DND-41 (cell line): ENCODE results near the gene P2RY13.
A peak's percentile ranks its signal among the peaks of the same experiment; 100 is the strongest.

Experiments used
- ATAC-seq: fragments of 200-7000 bp; cut with Tn5 transposase; 3 replicates; pipeline ENCODE4 v1.9.1; 2021; ENCODE audit warnings: low read depth; ENCODE audit not compliant: insufficient read depth
- DNase-seq: peaks from one replicate; pipeline ENCODE4 v3.0.0-alpha.2; 2020
- H2AFZ ChIP-seq: 2 replicates; pipeline ENCODE4 v1.6.0; 2012; ENCODE audit warnings: low read depth, low read length
- H3K27ac ChIP-seq: 2 replicates; pipeline ENCODE4 v1.5.1; 2012; ENCODE audit warnings: low read length, inconsistent platforms
- H3K27me3 ChIP-seq: fragments of 200-600 bp; sonication (generic); 2 replicates; pipeline ENCODE4 v1.6.0; 2012; ENCODE audit warnings: low read length, mild to moderate bottlenecking, inconsistent platforms; ENCODE audit not compliant: insufficient read depth, poor library complexity
- H3K36me3 ChIP-seq: 2 replicates; pipeline ENCODE4 v1.5.1; 2012; ENCODE audit warnings: low read length, inconsistent platforms; ENCODE audit not compliant: insufficient read depth
- H3K4me1 ChIP-seq: 2 replicates; pipeline ENCODE4 v1.5.1; 2012; ENCODE audit warnings: mild to moderate bottlenecking, low read length; ENCODE audit not compliant: insufficient read depth
- H3K4me2 ChIP-seq: 2 replicates; pipeline ENCODE4 v1.6.0; 2012; ENCODE audit warnings: mild to moderate bottlenecking, moderate library complexity, low read length, inconsistent platforms; ENCODE audit not compliant: insufficient read depth
- H3K4me3 ChIP-seq, 2 experiments: fragments of 200-600 bp in 1 of 2; shearing (Covaris generic) in 1 of 2; 2 replicates each; pipeline ENCODE4 v1.5.1; 2012 to 2016; ENCODE audit warnings: inconsistent platforms in 2 of 2, low read length in 2 of 2, mild to moderate bottlenecking in 2 of 2, low read depth in 1 of 2, moderate library complexity in 1 of 2
- H3K79me2 ChIP-seq: 2 replicates; pipeline ENCODE4 v1.6.0; 2012; ENCODE audit warnings: low read length, inconsistent platforms; ENCODE audit not compliant: insufficient read depth
- H3K9ac ChIP-seq: 2 replicates; pipeline ENCODE4 v1.6.0; 2012; ENCODE audit warnings: low read depth, mild to moderate bottlenecking, inconsistent platforms, low read length, moderate library complexity
- H3K9me3 ChIP-seq: 2 replicates; pipeline ENCODE4 v1.5.1; 2012; ENCODE audit warnings: low read length, moderate library complexity, mild to moderate bottlenecking, inconsistent platforms; ENCODE audit not compliant: insufficient read depth, severe bottlenecking
- H4K20me1 ChIP-seq: 2 replicates; pipeline ENCODE4 v1.6.0; 2012; ENCODE audit warnings: low read length; ENCODE audit not compliant: insufficient read depth
- EZH2 ChIP-seq: IDR thresholded peaks from 3 replicates; pipeline ENCODE4 v1.6.1; 2012; ENCODE audit warnings: borderline replicate concordance, low read depth, mild to moderate bottlenecking, moderate library complexity, low read length, inconsistent platforms; ENCODE audit not compliant: severe bottlenecking
- TF ChIP-seq, protein P1 (sequence below): IDR thresholded peaks from 2 replicates; pipeline ENCODE4 v1.5.1; 2012; ENCODE audit warnings: borderline replicate concordance, low read length, moderate library complexity, mild to moderate bottlenecking; ENCODE audit not compliant: poor library complexity, severe bottlenecking; ENCODE audit errors: extremely low read depth

Gene P2RY13

DNA sequence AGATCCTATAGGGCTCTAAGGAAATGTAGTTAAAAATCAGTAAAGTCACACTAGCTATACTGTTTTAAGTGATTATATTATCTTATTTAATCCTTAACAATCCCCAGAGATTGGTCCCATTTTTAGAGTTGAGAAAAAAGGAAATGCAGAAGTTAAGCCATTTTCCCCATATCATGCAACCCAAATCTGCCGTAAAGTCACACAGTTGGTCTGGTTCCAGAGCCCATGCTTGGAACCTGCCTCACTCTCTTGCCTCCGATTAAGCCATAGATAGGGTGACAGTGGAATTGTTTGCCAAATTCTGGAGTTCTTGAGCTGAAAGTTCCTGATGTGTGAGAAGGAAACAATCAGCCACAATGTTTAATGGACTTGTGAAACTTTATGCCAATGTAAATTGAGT is 2.3 kb upstream of the P2RY13 start:
- Histone ChIP-seq H3K4me1 (no peaks in the 10 kb centered on the region), H3K4me3 (no peak overlapping the region)
- no peak for DNase-seq

DNA sequence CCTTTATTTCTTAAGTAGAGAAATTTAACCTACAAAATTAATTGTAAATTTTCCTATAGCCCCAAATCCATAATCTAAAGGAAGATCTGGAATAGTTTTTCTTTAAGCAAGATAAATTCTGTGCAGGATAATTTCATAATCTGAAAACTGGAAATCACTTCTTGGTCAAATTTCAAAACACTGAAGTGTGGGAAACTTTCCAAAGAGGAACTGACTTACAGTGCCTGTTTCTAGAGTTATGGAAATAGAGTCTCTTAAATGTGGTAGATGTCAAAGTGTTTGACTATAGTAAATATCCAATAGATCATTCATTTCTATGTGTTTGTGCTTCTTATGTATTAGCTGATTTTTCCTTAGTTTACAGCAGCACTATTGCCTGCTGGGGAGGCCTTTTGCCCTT is 1.6 kb upstream of the P2RY13 start:
- DNase-seq (no peak), ATAC-seq (no peak)
- H3K4me3 ChIP-seq = no peak overlapping the region
- no peaks in the 10 kb centered on the region for H3K27me3 ChIP-seq
- H4K20me1 ChIP-seq = no peaks in the 10 kb centered on the region
- no peak overlapping the region for H3K9ac ChIP-seq
- no peaks in the 10 kb centered on the region for H3K9me3 ChIP-seq
- H2AFZ ChIP-seq = no peak overlapping the region
- H3K79me2 ChIP-seq = no peaks in the 10 kb centered on the region
- H3K27ac ChIP-seq = no peak overlapping the region
- TF ChIP-seq, protein P1, sequence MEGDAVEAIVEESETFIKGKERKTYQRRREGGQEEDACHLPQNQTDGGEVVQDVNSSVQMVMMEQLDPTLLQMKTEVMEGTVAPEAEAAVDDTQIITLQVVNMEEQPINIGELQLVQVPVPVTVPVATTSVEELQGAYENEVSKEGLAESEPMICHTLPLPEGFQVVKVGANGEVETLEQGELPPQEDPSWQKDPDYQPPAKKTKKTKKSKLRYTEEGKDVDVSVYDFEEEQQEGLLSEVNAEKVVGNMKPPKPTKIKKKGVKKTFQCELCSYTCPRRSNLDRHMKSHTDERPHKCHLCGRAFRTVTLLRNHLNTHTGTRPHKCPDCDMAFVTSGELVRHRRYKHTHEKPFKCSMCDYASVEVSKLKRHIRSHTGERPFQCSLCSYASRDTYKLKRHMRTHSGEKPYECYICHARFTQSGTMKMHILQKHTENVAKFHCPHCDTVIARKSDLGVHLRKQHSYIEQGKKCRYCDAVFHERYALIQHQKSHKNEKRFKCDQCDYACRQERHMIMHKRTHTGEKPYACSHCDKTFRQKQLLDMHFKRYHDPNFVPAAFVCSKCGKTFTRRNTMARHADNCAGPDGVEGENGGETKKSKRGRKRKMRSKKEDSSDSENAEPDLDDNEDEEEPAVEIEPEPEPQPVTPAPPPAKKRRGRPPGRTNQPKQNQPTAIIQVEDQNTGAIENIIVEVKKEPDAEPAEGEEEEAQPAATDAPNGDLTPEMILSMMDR = no peak
- TF ChIP-seq EZH2 = no peak
- no peaks in the 10 kb centered on the region for H3K36me3 ChIP-seq
- no peaks in the 10 kb centered on the region for H3K4me1 ChIP-seq
- no peak overlapping the region for H3K4me2 ChIP-seq

More for the DNA sequence above, 2.3 kb upstream of the P2RY13 start:
- H4K20me1 ChIP-seq = no peaks in the 10 kb centered on the region
- no peak for ATAC-seq
- no peaks in the 10 kb centered on the region for H3K9me3 ChIP-seq
- no peaks in the 10 kb centered on the region for H3K79me2 ChIP-seq
- H3K27ac ChIP-seq = no peak overlapping the region
- H3K4me2 ChIP-seq = no peak overlapping the region
- no peak overlapping the region for H3K9ac ChIP-seq
- TF ChIP-seq, protein P1 = no peak
- no peak for TF ChIP-seq EZH2
- H3K27me3 ChIP-seq = no peaks in the 10 kb centered on the region
- H3K36me3 ChIP-seq = no peaks in the 10 kb centered on the region
- H2AFZ ChIP-seq = no peak overlapping the region

DNA sequence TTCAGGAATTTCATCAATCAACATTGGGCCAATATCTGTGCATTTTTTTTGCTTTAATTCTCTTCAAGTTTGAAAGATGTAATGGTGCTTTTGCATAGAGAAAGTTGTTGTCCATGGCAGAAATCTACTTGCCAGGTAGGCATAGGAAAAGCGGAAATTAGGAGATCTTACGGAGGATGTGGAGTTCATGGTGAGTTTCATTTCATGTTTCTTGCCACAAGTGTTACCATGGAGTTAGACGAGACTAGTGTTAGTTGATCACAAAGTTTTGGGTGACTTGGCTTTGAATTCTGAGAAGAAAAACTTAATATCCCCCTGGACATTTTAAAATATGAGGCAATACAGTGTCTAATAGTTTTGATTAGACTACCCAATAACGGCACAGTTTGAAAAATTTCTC is 1.0 kb upstream of the P2RY13 start:
- TF ChIP-seq, protein P1 = no peak
- no peak for TF ChIP-seq EZH2
- H3K4me2 ChIP-seq = no peak overlapping the region
- H2AFZ ChIP-seq = no peak overlapping the region
- no peaks in the 10 kb centered on the region for H3K9me3 ChIP-seq
- no peaks in the 10 kb centered on the region for H3K27me3 ChIP-seq
- H3K4me1 ChIP-seq = no peaks in the 10 kb centered on the region
- no peaks in the 10 kb centered on the region for H4K20me1 ChIP-seq
- no peak overlapping the region for H3K27ac ChIP-seq
- ATAC-seq (no peak), DNase-seq (no peak)
- H3K4me3 ChIP-seq = no peak overlapping the region
- H3K79me2 ChIP-seq = no peaks in the 10 kb centered on the region
- no peaks in the 10 kb centered on the region for H3K36me3 ChIP-seq
- no peak overlapping the region for H3K9ac ChIP-seq

DNA sequence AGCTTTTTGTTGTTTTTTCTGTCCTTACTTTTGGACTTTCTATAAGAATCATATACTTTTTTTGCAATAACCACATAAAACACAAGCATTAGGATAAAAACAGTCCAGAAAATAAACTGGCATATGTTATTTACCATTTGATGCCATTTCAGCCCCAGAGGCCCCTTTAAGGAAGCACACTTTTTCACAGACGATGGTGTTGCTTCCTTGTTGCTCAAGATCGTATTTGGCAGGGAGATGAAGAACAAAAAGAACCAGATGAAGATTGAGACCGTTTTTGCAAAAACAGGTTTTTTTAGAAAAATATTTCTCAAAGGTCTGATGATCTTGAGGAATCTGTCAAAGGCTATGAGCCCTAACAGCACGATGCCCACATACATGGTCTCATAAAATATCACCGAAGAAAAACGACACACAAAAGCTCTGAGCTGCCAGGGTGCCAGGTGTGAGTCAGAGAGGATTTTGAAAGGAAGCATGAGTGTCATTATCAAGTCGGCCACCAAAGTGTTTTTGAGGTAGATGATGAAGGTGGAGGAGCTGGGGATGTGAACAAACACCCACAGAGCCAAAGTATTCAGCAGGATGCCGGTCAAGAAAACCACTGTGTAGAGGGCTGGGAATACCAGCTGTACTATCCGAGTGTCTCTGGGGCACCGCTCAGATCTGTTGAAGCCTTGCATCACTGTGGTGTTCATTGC is 902 bp downstream of the P2RY13 start:
- H3K36me3 ChIP-seq = no peaks in the 10 kb centered on the region
- no peaks in the 10 kb centered on the region for H3K9me3 ChIP-seq
- no peak overlapping the region for H3K27ac ChIP-seq
- TF ChIP-seq, protein P1 = peak; percentile 5
- TF ChIP-seq EZH2 = no peak
- no peaks in the 10 kb centered on the region for H3K79me2 ChIP-seq
- H2AFZ ChIP-seq = no peak overlapping the region
- no peak for ATAC-seq
- no peak overlapping the region for H3K9ac ChIP-seq
- no peak for DNase-seq
- H3K4me3 ChIP-seq = no peak overlapping the region
- H3K4me1 ChIP-seq = no peaks in the 10 kb centered on the region
- H4K20me1 ChIP-seq = no peaks in the 10 kb centered on the region
- H3K27me3 ChIP-seq = no peaks in the 10 kb centered on the region
- no peak overlapping the region for H3K4me2 ChIP-seq
